Measurements from ENCODE around the gene CARS2.
"Not testable (repeated sequence)": the region's sequence is repeated elsewhere in the genome, so short reads cannot be mapped to it uniquely, and the experiment has no call there.

CARS2 gene, protein sequence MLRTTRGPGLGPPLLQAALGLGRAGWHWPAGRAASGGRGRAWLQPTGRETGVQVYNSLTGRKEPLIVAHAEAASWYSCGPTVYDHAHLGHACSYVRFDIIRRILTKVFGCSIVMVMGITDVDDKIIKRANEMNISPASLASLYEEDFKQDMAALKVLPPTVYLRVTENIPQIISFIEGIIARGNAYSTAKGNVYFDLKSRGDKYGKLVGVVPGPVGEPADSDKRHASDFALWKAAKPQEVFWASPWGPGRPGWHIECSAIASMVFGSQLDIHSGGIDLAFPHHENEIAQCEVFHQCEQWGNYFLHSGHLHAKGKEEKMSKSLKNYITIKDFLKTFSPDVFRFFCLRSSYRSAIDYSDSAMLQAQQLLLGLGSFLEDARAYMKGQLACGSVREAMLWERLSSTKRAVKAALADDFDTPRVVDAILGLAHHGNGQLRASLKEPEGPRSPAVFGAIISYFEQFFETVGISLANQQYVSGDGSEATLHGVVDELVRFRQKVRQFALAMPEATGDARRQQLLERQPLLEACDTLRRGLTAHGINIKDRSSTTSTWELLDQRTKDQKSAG

DNA sequence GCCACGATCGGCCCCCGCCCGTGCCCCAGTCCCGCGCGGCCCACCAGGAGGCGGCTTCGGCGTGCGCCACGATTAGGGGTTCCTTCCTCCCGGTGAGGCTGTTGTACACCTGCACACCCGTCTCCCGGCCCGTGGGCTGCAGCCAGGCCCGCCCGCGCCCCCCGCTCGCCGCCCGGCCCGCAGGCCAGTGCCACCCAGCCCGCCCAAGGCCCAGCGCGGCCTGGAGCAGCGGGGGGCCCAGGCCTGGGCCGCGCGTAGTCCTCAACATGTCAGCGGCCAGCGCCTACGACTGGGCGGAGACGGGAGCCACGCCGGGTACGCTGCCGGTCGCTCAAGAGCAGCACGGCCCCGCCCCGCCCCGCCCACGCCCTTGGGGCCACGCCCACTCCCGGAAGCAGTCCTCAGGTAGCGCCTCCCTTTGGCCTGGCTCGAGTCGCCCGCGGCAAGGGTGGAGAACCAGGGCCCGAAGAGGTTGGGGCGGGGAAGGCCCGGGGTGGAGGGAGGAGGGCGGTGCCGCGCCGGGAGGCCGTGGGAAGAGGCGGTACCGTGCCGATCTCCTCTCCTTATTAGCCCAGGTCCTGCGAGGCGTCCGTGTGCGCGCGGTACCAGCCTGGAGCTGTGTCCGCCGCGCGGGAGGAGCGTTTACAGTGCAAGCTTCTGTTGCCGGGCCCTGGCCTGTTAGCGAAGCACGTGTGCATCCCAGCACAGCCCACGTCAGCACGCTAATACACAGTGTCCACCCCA lies at the start of gene CARS2:
CARS2 (minus strand) TSS at position 291 of the 744 bp plus-strand sequence; CDS start at position 268, 23 bp downstream.
- DNase-seq: peak; percentile 96

GRCh38 chr13:110748271-110748670 lies 42.4 kb upstream of the CARS2 start:
- no peak for DNase-seq

DNA sequence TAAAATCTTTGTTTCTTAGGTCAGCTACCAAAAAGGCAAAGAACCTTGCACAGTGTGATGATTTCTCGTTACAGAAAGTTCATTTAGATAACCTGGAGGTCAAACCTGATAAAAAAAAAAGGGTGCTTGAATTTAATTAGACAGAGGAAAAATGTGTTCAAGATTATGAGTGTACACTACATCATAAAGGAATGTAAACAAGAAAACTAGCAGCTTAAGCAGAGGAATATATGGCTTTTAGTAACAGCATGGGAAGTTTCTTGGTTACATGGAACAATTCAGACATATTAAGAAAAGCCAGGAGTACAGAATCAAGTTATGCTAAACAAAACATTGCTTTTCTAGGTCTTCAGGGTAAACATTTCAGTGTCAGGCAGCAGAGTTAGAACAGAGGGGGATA lies 40.5 kb upstream of the CARS2 start:
- DNase-seq: no peak

GRCh38 chr13:110743687-110744086 lies 37.8 kb upstream of the CARS2 start:
- DNase-seq: no peak

GRCh38 chr13:110737555-110737954 lies 31.6 kb upstream of the CARS2 start:
- no peak for DNase-seq

DNA sequence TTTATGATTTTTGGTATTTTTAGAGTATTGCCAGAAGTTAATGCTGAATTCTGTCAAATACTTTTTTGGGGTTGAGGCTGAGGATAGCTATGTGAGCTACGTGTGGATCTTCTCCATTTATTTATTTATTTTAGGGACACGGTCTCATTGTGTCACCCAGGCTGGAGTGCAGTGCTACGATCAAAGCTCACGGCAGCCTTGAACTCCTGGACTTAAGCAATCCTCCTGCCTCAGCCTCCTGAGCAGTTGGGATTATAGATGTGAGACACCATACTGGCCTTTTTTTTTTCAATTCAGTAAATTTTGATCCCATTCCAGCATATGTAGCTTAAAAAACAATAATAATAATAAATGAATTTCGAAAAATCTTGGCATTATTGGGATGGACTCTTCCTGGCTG lies 28.6 kb upstream of the CARS2 start:
- no peak for DNase-seq

DNA sequence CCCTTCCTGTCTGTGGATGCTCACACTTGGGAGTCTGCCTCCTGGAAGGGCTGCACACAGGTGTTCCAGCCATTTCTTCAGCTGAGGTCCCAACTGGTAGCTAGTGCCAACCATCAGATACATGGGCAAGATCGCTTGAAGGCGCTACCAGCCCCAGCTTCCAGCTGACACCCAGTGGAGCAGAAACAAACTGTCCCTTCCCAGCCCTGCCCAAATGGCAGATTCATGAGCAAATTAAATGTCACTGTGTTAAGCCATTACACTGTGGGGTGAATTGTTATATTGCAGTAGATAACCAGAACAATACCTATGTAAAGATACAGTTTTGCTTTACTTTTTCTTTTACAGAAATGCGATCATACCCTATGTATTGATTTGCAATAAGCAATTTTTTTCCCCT lies 25.2 kb upstream of the CARS2 start:
- DNase-seq: no peak

GRCh38 chr13:110726726-110727125 lies 20.8 kb upstream of the CARS2 start:
- peak; percentile 78 for DNase-seq

GRCh38 chr13:110726153-110726552 lies 20.2 kb upstream of the CARS2 start:
- DNase-seq: not testable (repeated sequence)

DNA sequence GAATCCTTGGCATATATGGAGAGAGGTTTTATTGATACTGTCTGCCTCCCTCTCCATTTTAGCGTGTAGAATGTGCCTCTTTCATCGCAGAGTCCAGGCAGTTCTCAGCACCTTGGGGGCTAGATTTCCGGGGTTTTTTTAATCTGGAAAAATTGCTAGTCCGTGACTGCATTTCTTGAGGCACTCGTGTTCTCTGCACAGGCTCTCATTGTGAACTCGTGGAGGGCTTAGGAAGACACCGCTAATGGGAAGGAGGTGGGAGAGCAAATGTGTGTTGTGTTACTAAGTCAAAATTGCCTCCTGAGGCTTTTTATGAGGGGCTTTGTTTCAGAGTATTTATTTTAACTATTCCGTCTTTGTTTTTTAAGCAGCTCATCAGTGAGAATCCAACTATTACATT lies 17.7 kb upstream of the CARS2 start:
- no peak for DNase-seq

DNA sequence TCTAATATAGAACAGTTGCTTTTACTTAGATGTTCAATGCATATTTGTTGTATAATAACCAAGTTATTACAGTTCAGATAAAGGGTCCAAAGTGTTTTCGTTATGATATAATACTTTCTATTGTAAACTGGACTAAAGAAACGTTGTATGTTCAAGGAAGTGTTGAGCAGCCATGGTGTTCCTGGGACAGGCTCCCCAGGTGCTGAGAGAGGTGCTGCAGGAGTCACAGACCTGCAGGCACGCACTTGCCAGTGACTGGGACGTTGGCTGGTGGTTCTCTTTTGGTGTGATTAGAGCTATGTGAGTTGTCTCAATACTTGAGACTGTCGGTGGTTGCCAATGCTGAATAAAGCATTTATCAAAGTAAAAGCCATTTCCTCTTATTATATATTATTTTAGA lies 17.1 kb upstream of the CARS2 start:
- no peak for DNase-seq

DNA sequence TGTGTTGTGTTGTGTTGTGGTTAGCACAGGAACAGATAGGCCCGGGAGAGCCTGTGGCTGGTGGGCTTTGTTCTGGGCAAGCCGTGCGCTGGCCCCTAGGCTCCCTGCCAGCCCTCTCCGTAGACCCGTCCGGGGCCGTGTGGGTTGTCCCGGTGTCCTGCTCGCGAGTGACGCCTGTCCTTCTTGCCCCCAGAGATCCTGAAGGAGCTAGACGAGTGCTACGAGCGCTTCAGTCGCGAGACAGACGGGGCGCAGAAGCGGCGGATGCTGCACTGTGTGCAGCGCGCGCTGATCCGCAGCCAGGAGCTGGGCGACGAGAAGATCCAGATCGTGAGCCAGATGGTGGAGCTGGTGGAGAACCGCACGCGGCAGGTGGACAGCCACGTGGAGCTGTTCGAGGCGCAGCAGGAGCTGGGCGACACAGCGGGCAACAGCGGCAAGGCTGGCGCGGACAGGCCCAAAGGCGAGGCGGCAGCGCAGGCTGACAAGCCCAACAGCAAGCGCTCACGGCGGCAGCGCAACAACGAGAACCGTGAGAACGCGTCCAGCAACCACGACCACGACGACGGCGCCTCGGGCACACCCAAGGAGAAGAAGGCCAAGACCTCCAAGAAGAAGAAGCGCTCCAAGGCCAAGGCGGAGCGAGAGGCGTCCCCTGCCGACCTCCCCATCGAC lies 13.3 kb upstream of the CARS2 start:
- no peak for DNase-seq

- no peak for DNase-seq
Observed at GRCh38 chr13:110716247-110716515, 10.3 kb upstream of the CARS2 start.

DNA sequence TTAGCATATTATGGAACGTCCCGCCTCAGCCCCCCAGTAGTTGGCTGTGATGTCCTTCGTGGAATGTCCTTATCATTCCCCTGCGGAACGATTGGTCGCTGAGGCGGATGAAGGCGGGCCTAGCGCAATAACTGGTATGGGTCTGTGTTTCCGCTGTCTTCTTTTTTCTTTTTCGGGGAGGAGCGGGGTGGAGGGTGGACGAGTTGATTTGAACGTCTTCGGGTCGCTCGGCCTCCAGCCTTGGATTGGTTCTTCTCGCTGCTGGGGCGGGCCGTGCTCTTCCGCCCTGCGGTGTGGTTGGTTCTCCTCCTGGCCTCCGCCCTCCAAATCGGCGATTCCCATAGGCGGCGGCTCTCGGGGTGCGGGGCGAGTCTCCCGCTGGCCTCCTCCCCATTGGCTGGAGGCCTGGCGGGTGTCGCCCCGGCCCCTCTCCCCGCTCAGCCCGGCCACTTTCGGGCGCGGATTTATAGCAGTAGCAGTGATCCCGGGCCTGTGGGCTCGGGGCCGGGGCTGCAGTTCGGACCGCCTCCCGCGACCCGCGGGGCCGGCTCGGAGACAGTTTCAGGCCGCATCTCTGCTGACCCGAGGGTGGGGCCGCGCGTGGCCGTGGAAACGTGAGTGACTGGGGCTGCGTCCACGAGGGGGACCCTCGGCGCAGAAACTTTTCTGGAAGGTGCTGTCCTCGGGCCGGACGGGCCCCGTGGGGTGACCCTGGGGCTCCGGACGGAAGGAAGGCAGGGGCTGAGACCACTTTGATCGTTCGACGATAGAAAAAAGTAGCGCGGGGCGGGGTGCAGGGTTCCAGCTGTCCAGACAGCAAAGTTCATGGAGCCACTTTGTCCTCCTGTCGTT lies 9.7 kb upstream of the CARS2 start:
- DNase-seq: peak; percentile 94

DNA sequence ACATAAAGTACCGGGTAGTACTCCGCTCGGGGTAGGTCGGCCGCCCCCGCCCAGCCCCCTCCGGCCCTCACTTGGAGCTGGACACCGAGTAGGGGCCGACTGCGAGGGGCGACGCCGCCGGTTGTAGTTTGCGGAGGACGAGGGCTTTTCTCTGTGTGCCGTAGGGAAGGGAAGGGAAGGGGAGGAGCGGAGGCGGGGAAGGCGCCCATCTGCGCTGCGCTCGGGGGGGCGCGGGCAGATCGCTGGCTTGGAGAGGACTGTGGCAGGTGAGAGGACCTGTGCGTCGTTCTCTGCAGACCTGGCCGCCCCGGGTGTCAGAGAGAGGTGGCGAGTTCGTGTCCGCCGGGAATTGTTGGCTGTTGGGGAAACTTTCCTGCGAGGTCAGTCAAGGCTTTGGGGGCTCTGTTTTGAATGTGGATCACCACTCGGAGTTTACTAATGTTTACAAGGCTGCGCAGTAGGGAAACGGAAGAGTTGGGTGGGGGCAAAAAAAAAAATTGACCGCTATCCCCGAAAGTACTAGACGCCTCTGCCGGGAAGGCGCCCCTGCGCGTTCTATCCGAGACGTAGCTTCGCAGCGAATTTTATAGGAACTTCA lies 9.0 kb upstream of the CARS2 start:
- peak; percentile 78 for DNase-seq

GRCh38 chr13:110713981-110714796 lies 8.3 kb upstream of the CARS2 start:
- DNase-seq: peak; percentile 82

GRCh38 chr13:110713642-110713952 lies 7.7 kb upstream of the CARS2 start, which contains the start of gene ING1:
Gene ING1, plus strand, starts transcription at chr13:110713700. Its CDS starts 450 bp downstream, at chr13:110714150.
- no peak for DNase-seq

GRCh38 chr13:110712849-110713641 lies 7.1 kb upstream of the CARS2 start:
- DNase-seq: peak; percentile 99

DNA sequence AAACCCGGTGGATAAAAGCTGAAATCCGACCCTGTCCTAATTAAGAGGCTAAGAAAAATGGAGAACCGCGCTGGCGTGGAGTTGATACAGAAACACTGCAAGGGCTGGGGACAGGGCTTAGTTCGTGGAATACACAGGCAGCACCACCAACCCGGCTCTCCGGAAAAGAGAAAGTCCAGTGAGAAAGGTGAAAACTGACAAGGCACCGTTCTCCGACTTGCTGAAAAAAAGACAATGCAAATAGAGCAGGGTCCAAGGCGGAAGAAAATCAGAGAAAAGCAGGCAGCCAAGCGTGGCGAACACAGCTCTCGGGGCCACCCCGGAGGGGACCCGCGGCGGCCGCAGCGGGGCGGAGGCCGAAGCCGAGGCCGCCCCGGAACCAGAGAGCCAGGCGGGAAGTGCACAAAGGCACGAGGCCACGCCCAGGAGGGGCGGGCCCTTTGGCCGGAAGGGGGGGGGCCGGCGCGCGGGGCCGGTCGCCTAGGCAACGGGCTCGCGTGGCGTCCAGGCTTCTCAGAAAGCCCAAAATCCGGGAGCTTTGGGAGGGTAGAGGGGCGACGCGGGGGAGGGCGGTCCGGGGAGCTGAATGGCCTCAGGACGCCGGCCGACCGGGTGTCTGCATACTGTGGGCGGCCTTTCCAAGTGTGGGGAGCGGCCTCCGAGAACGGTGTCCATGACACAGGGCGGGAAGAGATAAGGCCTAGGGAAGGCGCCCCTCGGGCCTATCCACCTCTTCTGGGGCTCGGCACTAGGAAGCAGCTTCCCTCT lies 6.3 kb upstream of the CARS2 start:
- DNase-seq: peak; percentile 92

Measured in activated CD8-positive, alpha-beta memory T cell treated with anti-CD3 and anti-CD28 coated beads, Interleukin-2, amount 50 U/mL, for 48 hours (primary cell).